ENCODE results near the gene TULP4. TPM values are rescaled to one million over a fixed set of nuclear protein-coding genes. Genes with fewer than 3 reads are reported as not detected.

The TULP4 gene
- 10 to 100 TPM; 18.4 to 18.5 TPM for total RNA-seq

- ChIA-PET CTCF (no interaction called here), POLR2A (no interaction called here)
- Mint-ChIP-seq H3K27ac (no peak within 1 kb of the TSS), H3K4me1 (ENCODE audit: low read depth) (peaks cover 8% of the 10 kb centered on the region), H3K9me3 (peaks cover 4% of the 10 kb centered on the region), H3K4me3 (no peak within 1 kb of the TSS), H3K27me3 (no peaks in the 10 kb centered on the region), H3K36me3 (ENCODE audit: low read depth) (peaks cover 40% of the 10 kb centered on the region)
- TF ChIP-seq CTCF (IDR thresholded peaks at IDR 0.05) = no peak
- ATAC-seq (no peak), DNase-seq (no peak)
- intact Hi-C loops (cut with micrococcal nuclease) = no loop called here
Measured at GRCh38 chr6:158312165-158312564, at the start of gene TULP4. Gene TULP4, plus strand, starts transcription at chr6:158312465. Its CDS starts 1,552 bp downstream, at chr6:158314017.

- DNase-seq = no peak
- Mint-ChIP-seq H3K27me3 (no peaks in the 10 kb centered on the region), H3K9me3 (no peaks in the 10 kb centered on the region), H3K4me3 (no peak overlapping the region), H3K36me3 (ENCODE audit: low read depth) (peaks cover 1% of the 10 kb centered on the region), H3K27ac (no peak overlapping the region), H3K4me1 (ENCODE audit: low read depth) (peaks cover 13% of the 10 kb centered on the region)
- ChIA-PET POLR2A (interaction anchor here (1.5 kb wide), 1 partner anchor 8 kb away, joined by 6 read pairs; no protein-coding TSS in a partner anchor), CTCF (interaction anchor here (1.9 to 2.6 kb wide), 2 partner anchors 15 to 49 kb away, joined by 6 to 9 read pairs; no protein-coding TSS in a partner anchor)
- no peak for TF ChIP-seq CTCF (IDR thresholded peaks at IDR 0.05)
- intact Hi-C loops (cut with micrococcal nuclease) = no loop called here
- ATAC-seq = no peak
Measured at GRCh38 chr6:158262755-158263154, 49.5 kb upstream of the TULP4 start.

GRCh38 chr6:158264180-158264579 is 48.1 kb upstream of the TULP4 start:
- H3K36me3 Mint-ChIP-seq (ENCODE audit: low read depth) = peaks cover 1% of the 10 kb centered on the region
- intact Hi-C loops (cut with micrococcal nuclease) = no loop called here
- H3K4me3 Mint-ChIP-seq = no peak overlapping the region
- ATAC-seq (no peak), DNase-seq (no peak)
- H3K27ac Mint-ChIP-seq = no peak overlapping the region
- no peaks in the 10 kb centered on the region for H3K9me3 Mint-ChIP-seq
- ChIA-PET CTCF (interaction anchor here (1.1 kb wide), 1 partner anchor 123 kb away, joined by 4 read pairs; no protein-coding TSS in a partner anchor), POLR2A (no interaction called here)
- no peak for TF ChIP-seq CTCF (IDR thresholded peaks at IDR 0.05)
- peaks cover 7% of the 10 kb centered on the region for H3K4me1 Mint-ChIP-seq (ENCODE audit: low read depth)
- no peaks in the 10 kb centered on the region for H3K27me3 Mint-ChIP-seq

- peaks cover 18% of the 10 kb centered on the region for H3K4me1 Mint-ChIP-seq (ENCODE audit: low read depth)
- no peak for TF ChIP-seq CTCF (IDR thresholded peaks at IDR 0.05)
- H3K36me3 Mint-ChIP-seq (ENCODE audit: low read depth) = peaks cover 1% of the 10 kb centered on the region
- ChIA-PET POLR2A (interaction anchor here (1.1 kb wide), 1 partner anchor 132 kb away, joined by 3 read pairs; no protein-coding TSS in a partner anchor), CTCF (interaction anchor here (1.7 to 2.2 kb wide), 2 partner anchors 45 to 52 kb away, joined by 5 to 7 read pairs; no protein-coding TSS in a partner anchor)
- H3K27ac Mint-ChIP-seq = no peak overlapping the region
- DNase-seq (no peak), ATAC-seq (no peak)
- H3K27me3 Mint-ChIP-seq = no peaks in the 10 kb centered on the region
- intact Hi-C loops (cut with micrococcal nuclease) = no loop called here
- no peak overlapping the region for H3K4me3 Mint-ChIP-seq
- H3K9me3 Mint-ChIP-seq = no peaks in the 10 kb centered on the region
Measured at GRCh38 chr6:158266131-158266530, 46.1 kb upstream of the TULP4 start.

- TF ChIP-seq CTCF (IDR thresholded peaks at IDR 0.05) = no peak
- Mint-ChIP-seq H3K36me3 (ENCODE audit: low read depth) (peaks cover 4% of the 10 kb centered on the region), H3K27ac (no peak overlapping the region), H3K9me3 (no peaks in the 10 kb centered on the region), H3K4me1 (ENCODE audit: low read depth) (peaks cover 25% of the 10 kb centered on the region), H3K27me3 (no peaks in the 10 kb centered on the region), H3K4me3 (no peak overlapping the region)
- no peak for DNase-seq
- intact Hi-C loops (cut with micrococcal nuclease) = no loop called here
- POLR2A ChIA-PET = interaction anchor here (0.6 kb wide), 1 partner anchor 11 kb away, joined by 4 read pairs; no protein-coding TSS in a partner anchor
- no peak for ATAC-seq
- CTCF ChIA-PET = no interaction called here
Measured at GRCh38 chr6:158268361-158269147, 43.7 kb upstream of the TULP4 start.

Measured in activated CD8-positive, alpha-beta T cell treated with anti-CD3 and anti-CD28 coated beads for 36 hours (primary cell).